DND-41 (cell line): Measurements from ENCODE around the gene MYH16.

Experiments
- EZH2 ChIP-seq: IDR thresholded peaks from 3 replicates; pipeline ENCODE4 v1.6.1; 2012; ENCODE audit warnings: borderline replicate concordance, low read depth, mild to moderate bottlenecking, moderate library complexity, low read length, inconsistent platforms; ENCODE audit not compliant: severe bottlenecking
- TF ChIP-seq, protein P1 (sequence below): IDR thresholded peaks from 2 replicates; pipeline ENCODE4 v1.5.1; 2012; ENCODE audit warnings: borderline replicate concordance, low read length, moderate library complexity, mild to moderate bottlenecking; ENCODE audit not compliant: poor library complexity, severe bottlenecking; ENCODE audit errors: extremely low read depth

DNA sequence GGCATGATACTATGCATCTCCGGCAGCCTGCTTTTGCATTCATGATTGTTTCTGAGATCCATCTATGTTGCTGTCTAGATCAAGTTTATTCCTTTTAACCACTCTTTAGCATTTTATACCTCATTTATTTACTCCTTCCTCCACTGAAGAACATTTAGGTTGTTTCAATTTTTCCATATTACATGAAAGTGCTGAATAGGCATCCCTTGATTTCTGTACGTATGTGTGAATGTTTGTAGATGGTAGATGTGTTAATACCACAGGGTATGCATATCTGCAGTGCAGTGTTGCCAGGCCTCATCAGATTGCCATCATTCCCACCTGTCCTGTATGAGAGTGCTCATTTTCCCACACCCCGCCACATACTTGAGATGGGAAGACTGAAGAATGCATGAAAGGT, 67.0 kb downstream of the MYH16 start:
- no peak for TF ChIP-seq EZH2
- TF ChIP-seq, protein P1, sequence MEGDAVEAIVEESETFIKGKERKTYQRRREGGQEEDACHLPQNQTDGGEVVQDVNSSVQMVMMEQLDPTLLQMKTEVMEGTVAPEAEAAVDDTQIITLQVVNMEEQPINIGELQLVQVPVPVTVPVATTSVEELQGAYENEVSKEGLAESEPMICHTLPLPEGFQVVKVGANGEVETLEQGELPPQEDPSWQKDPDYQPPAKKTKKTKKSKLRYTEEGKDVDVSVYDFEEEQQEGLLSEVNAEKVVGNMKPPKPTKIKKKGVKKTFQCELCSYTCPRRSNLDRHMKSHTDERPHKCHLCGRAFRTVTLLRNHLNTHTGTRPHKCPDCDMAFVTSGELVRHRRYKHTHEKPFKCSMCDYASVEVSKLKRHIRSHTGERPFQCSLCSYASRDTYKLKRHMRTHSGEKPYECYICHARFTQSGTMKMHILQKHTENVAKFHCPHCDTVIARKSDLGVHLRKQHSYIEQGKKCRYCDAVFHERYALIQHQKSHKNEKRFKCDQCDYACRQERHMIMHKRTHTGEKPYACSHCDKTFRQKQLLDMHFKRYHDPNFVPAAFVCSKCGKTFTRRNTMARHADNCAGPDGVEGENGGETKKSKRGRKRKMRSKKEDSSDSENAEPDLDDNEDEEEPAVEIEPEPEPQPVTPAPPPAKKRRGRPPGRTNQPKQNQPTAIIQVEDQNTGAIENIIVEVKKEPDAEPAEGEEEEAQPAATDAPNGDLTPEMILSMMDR: no peak
